HepG2 (cell line): ENCODE data around the gene MTHFD1L. TPM values are rescaled to one million over a fixed set of nuclear protein-coding genes. Genes with fewer than 3 reads are reported as not detected.

Experiments used
- DMAP1 ChIP-seq: IDR thresholded peaks from 2 replicates; pipeline ENCODE4 v1.6.1; 2016
- EEA1 ChIP-seq: sonication (generic); formaldehyde crosslinking; IDR thresholded peaks from 2 replicates; pipeline ENCODE4 v1.5.1; 2020; ENCODE audit warnings: mild to moderate bottlenecking, missing genetic modification reagents, borderline replicate concordance
- ISX ChIP-seq: sonication (generic); formaldehyde crosslinking; conservative IDR thresholded peaks from 2 replicates; pipeline ENCODE4 v1.5.0; 2020; ENCODE audit warnings: missing genetic modification reagents
- MEIS2 ChIP-seq: sonication (generic); formaldehyde crosslinking; IDR thresholded peaks from 2 replicates; pipeline ENCODE4 v1.9.0; 2021; ENCODE audit warnings: mild to moderate bottlenecking, missing genetic modification reagents
- MXI1 ChIP-seq: IDR thresholded peaks from 3 replicates; pipeline ENCODE4 v1.6.1; 2012; ENCODE audit warnings: low read depth, low read length, inconsistent platforms, borderline replicate concordance
- NKX3-1 ChIP-seq: sonication (generic); formaldehyde crosslinking; IDR thresholded peaks from 2 replicates; pipeline ENCODE4 v1.5.0; 2020; ENCODE audit warnings: missing genetic modification reagents
- PITX1 ChIP-seq: sonication (generic); formaldehyde crosslinking; IDR thresholded peaks from 2 replicates; pipeline ENCODE4 v1.5.1; 2020; ENCODE audit warnings: mild to moderate bottlenecking, missing genetic modification reagents
- SMYD3 ChIP-seq: sonication (generic); formaldehyde crosslinking; IDR thresholded peaks from 2 replicates; pipeline ENCODE4 v1.8.1; 2023; ENCODE audit warnings: mild to moderate bottlenecking, missing genetic modification reagents
- SNAPC2 ChIP-seq: sonication (generic); formaldehyde crosslinking; IDR thresholded peaks from 2 replicates; pipeline ENCODE4 v1.8.1; 2022; ENCODE audit warnings: mild to moderate bottlenecking, missing genetic modification reagents
- ZNF75D ChIP-seq: sonication (generic); formaldehyde crosslinking; IDR thresholded peaks from 2 replicates; pipeline ENCODE4 v1.8.1; 2023; ENCODE audit warnings: missing genetic modification reagents, mild to moderate bottlenecking, borderline replicate concordance
- polyA plus RNA-seq, 8 experiments: library from polyadenylated mRNA; depleted of rRNA in 3 of 8; stranded (reverse) in 7 of 8; unstranded in 1 of 8; fragments of >200 nt; fragmentation: Illumina TruSeq in 4 of 8; extraction: Trizol in 4 of 8; gene quantifications; 2 replicates each; pipeline versions ENCODE4 v1.2.1 to v1.2.3, GENCODE V29; 2011 to 2016; ENCODE audit warnings: low read depth in 4 of 8, missing spikeins in 1 of 8, mixed read lengths in 1 of 8; ENCODE audit not compliant: insufficient read depth in 1 of 8
- total RNA-seq, 5 experiments: library from RNA; depleted of rRNA; stranded (reverse); fragments of >200 nt; fragmentation: Illumina TruSeq; extraction: Trizol; gene quantifications; 2 replicates each; pipeline ENCODE4 v1.2.3, GENCODE V29; 2016; ENCODE audit warnings: low read depth in 1 of 5
- TF ChIP-seq, protein P1 (sequence below): sonication (generic); formaldehyde crosslinking; IDR thresholded peaks from 2 replicates; pipeline ENCODE4 v1.9.0; 2021; ENCODE audit warnings: mild to moderate bottlenecking, missing genetic modification reagents
- TF ChIP-seq, protein P2 (sequence below): sonication (generic); formaldehyde crosslinking; IDR thresholded peaks from 2 replicates; pipeline ENCODE4 v1.4.0; 2020; ENCODE audit warnings: missing genetic modification reagents
- TF ChIP-seq, protein P3 (sequence below): sonication (generic); formaldehyde crosslinking; IDR thresholded peaks from 2 replicates; pipeline ENCODE4 v1.4.0; 2020; ENCODE audit warnings: mild to moderate bottlenecking, missing genetic modification reagents
- TF ChIP-seq, protein P4 (sequence below): sonication (generic); formaldehyde crosslinking; IDR thresholded peaks from 2 replicates; pipeline ENCODE4 v1.5.0; 2020; ENCODE audit warnings: mild to moderate bottlenecking, low read depth, missing genetic modification reagents, borderline replicate concordance
- TF ChIP-seq, protein P5 (sequence below): IDR thresholded peaks from 2 replicates; pipeline ENCODE4 v1.6.1; 2016; ENCODE audit warnings: low read depth, borderline replicate concordance
- TF ChIP-seq, protein P6 (sequence below): sonication (generic); formaldehyde crosslinking; conservative IDR thresholded peaks from 2 replicates; pipeline ENCODE4 v1.4.0; 2020; ENCODE audit warnings: missing genetic modification reagents

MTHFD1L gene
- total and polyA plus RNA-seq, 2 of the 13 experiments (the other 11 are each of a cell fraction or from before 2014, with no cell fraction given): 24.0 to 39.6 TPM

DNA sequence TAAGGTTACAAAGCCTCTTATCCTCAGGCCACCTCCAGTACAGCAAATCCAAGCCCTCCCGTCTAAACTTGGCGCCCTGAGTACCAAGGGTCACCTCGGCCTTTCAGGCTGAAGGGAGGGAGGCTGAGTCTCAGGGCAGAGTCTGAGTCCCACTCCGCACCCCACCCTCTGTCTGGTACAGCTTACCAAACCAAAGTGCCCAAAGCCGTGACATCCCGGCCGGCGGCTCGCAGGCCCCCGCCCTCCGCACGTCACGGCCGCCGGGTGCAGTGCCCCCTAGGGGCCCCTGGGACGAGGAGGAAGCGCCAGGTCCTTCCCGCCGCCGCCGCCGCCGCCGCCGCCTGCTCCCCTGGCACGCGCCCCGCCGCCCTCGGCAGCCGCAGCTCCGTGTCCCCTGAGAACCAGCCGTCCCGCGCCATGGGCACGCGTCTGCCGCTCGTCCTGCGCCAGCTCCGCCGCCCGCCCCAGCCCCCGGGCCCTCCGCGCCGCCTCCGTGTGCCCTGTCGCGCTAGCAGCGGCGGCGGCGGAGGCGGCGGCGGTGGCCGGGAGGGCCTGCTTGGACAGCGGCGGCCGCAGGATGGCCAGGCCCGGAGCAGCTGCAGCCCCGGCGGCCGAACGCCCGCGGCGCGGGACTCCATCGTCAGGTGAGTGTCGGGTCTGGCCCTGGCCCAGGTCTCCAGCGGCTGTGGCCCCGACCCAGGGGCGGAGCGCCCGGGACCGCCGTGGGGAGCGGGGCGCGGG lies at the start of gene MTHFD1L (continued):
- TF ChIP-seq, protein P1, sequence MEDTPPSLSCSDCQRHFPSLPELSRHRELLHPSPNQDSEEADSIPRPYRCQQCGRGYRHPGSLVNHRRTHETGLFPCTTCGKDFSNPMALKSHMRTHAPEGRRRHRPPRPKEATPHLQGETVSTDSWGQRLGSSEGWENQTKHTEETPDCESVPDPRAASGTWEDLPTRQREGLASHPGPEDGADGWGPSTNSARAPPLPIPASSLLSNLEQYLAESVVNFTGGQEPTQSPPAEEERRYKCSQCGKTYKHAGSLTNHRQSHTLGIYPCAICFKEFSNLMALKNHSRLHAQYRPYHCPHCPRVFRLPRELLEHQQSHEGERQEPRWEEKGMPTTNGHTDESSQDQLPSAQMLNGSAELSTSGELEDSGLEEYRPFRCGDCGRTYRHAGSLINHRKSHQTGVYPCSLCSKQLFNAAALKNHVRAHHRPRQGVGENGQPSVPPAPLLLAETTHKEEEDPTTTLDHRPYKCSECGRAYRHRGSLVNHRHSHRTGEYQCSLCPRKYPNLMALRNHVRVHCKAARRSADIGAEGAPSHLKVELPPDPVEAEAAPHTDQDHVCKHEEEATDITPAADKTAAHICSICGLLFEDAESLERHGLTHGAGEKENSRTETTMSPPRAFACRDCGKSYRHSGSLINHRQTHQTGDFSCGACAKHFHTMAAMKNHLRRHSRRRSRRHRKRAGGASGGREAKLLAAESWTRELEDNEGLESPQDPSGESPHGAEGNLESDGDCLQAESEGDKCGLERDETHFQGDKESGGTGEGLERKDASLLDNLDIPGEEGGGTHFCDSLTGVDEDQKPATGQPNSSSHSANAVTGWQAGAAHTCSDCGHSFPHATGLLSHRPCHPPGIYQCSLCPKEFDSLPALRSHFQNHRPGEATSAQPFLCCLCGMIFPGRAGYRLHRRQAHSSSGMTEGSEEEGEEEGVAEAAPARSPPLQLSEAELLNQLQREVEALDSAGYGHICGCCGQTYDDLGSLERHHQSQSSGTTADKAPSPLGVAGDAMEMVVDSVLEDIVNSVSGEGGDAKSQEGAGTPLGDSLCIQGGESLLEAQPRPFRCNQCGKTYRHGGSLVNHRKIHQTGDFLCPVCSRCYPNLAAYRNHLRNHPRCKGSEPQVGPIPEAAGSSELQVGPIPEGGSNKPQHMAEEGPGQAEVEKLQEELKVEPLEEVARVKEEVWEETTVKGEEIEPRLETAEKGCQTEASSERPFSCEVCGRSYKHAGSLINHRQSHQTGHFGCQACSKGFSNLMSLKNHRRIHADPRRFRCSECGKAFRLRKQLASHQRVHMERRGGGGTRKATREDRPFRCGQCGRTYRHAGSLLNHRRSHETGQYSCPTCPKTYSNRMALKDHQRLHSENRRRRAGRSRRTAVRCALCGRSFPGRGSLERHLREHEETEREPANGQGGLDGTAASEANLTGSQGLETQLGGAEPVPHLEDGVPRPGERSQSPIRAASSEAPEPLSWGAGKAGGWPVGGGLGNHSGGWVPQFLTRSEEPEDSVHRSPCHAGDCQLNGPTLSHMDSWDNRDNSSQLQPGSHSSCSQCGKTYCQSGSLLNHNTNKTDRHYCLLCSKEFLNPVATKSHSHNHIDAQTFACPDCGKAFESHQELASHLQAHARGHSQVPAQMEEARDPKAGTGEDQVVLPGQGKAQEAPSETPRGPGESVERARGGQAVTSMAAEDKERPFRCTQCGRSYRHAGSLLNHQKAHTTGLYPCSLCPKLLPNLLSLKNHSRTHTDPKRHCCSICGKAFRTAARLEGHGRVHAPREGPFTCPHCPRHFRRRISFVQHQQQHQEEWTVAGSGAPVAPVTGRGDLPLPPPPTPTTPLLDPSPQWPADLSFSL (CRISPR knock-in tag): no peak
- TF ChIP-seq MXI1: no peak; the same call in 2 of the 3 replicates
- TF ChIP-seq, protein P2, sequence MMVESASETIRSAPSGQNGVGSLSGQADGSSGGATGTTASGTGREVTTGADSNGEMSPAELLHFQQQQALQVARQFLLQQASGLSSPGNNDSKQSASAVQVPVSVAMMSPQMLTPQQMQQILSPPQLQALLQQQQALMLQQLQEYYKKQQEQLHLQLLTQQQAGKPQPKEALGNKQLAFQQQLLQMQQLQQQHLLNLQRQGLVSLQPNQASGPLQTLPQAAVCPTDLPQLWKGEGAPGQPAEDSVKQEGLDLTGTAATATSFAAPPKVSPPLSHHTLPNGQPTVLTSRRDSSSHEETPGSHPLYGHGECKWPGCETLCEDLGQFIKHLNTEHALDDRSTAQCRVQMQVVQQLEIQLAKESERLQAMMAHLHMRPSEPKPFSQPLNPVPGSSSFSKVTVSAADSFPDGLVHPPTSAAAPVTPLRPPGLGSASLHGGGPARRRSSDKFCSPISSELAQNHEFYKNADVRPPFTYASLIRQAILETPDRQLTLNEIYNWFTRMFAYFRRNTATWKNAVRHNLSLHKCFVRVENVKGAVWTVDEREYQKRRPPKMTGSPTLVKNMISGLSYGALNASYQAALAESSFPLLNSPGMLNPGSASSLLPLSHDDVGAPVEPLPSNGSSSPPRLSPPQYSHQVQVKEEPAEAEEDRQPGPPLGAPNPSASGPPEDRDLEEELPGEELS (CRISPR knock-in tag): peak; percentile 9; the same call in 1 of the 2 replicates
- TF ChIP-seq DMAP1 (CRISPR knock-in tag): no peak
- TF ChIP-seq MEIS2: peak; percentile 68
- TF ChIP-seq SNAPC2: no peak
- no peak for TF ChIP-seq EEA1 (CRISPR knock-in tag)
- TF ChIP-seq, protein P3, sequence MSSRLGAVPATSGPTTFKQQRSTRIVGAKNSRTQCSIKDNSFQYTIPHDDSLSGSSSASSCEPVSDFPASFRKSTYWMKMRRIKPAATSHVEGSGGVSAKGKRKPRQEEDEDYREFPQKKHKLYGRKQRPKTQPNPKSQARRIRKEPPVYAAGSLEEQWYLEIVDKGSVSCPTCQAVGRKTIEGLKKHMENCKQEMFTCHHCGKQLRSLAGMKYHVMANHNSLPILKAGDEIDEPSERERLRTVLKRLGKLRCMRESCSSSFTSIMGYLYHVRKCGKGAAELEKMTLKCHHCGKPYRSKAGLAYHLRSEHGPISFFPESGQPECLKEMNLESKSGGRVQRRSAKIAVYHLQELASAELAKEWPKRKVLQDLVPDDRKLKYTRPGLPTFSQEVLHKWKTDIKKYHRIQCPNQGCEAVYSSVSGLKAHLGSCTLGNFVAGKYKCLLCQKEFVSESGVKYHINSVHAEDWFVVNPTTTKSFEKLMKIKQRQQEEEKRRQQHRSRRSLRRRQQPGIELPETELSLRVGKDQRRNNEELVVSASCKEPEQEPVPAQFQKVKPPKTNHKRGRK (CRISPR knock-in tag): no peak
- no peak for TF ChIP-seq PITX1 (CRISPR knock-in tag)
- TF ChIP-seq SMYD3 (CRISPR knock-in tag): no peak
- no peak for TF ChIP-seq ZNF75D (CRISPR knock-in tag)
- TF ChIP-seq, protein P4, sequence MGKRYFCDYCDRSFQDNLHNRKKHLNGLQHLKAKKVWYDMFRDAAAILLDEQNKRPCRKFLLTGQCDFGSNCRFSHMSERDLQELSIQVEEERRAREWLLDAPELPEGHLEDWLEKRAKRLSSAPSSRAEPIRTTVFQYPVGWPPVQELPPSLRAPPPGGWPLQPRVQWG (CRISPR knock-in tag): no peak
- no peak for TF ChIP-seq NKX3-1 (CRISPR knock-in tag)
- TF ChIP-seq, protein P5, sequence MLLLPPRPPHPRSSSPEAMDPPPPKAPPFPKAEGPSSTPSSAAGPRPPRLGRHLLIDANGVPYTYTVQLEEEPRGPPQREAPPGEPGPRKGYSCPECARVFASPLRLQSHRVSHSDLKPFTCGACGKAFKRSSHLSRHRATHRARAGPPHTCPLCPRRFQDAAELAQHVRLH (CRISPR knock-in tag): peak; percentile 65; the same call in 1 of the 2 replicates
- TF ChIP-seq, protein P6, sequence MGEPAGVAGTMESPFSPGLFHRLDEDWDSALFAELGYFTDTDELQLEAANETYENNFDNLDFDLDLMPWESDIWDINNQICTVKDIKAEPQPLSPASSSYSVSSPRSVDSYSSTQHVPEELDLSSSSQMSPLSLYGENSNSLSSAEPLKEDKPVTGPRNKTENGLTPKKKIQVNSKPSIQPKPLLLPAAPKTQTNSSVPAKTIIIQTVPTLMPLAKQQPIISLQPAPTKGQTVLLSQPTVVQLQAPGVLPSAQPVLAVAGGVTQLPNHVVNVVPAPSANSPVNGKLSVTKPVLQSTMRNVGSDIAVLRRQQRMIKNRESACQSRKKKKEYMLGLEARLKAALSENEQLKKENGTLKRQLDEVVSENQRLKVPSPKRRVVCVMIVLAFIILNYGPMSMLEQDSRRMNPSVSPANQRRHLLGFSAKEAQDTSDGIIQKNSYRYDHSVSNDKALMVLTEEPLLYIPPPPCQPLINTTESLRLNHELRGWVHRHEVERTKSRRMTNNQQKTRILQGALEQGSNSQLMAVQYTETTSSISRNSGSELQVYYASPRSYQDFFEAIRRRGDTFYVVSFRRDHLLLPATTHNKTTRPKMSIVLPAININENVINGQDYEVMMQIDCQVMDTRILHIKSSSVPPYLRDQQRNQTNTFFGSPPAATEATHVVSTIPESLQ (CRISPR knock-in tag): no peak
- no peak for TF ChIP-seq ISX (CRISPR knock-in tag)
